ENCODE measurements around the gene NFKBIE. TPM values are rescaled to one million over a fixed set of nuclear protein-coding genes. Genes with fewer than 3 reads are reported as not detected.
A peak's percentile ranks its signal among the peaks of the same experiment; 100 is the strongest.

The NFKBIE gene
- total RNA-seq, 3 donors from 2014 or later = 4.0 to 25.9 (median 14.4) TPM

DNA sequence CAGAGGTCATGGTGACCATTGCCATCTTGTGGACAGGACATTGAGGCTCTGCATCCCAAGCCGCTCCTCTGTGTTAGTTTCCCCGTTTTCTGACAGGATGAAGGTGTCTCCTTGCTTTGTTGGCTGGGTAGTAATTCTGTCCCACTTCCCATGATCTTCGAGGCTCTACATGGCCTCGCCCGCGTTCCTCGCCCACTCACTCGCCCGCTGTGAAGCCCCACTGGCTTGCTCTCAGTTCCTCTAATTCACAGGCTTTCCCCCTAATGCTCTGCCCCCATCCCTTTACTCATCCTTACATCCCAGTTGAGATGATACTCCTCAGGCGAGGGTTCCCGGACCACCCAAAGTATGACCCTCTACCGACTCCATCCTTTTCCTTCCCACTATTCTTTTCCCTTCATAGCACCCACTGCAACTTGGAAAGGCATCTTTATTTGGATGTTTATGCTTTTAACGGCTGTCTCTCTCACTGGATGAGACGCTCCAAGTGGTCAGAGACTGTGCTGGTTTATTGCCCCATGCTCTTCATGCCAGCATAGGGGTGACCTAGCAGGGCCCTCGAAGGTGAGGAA is 7.5 kb downstream of the NFKBIE start:
- H3K36me3 ChIP-seq = no peaks in the 10 kb centered on the region
- intact Hi-C loops (cut with DNase I; ENCODE audit: low total_unique reads) = no loop called here
- peak overlapping the region; percentile 93 to 98 for H3K27ac ChIP-seq
- TF ChIP-seq POLR2A (IDR thresholded peaks at IDR 0.05) = no peak
- TF ChIP-seq, protein P1, sequence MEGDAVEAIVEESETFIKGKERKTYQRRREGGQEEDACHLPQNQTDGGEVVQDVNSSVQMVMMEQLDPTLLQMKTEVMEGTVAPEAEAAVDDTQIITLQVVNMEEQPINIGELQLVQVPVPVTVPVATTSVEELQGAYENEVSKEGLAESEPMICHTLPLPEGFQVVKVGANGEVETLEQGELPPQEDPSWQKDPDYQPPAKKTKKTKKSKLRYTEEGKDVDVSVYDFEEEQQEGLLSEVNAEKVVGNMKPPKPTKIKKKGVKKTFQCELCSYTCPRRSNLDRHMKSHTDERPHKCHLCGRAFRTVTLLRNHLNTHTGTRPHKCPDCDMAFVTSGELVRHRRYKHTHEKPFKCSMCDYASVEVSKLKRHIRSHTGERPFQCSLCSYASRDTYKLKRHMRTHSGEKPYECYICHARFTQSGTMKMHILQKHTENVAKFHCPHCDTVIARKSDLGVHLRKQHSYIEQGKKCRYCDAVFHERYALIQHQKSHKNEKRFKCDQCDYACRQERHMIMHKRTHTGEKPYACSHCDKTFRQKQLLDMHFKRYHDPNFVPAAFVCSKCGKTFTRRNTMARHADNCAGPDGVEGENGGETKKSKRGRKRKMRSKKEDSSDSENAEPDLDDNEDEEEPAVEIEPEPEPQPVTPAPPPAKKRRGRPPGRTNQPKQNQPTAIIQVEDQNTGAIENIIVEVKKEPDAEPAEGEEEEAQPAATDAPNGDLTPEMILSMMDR (IDR thresholded peaks at IDR 0.05) = peak in 1 of 3 donors; percentile 25
- H3K27me3 ChIP-seq = no peaks in the 10 kb centered on the region
- H3K9me3 ChIP-seq = no peaks in the 10 kb centered on the region
- H3K4me1 ChIP-seq = peaks cover 7 to 15% of the 10 kb centered on the region in 2 donors
- DNase-seq (ENCODE audit: low spot score in 2 of 2) = no peak
- peak overlapping the region; percentile 82 to 100 (median 95) for H3K4me3 ChIP-seq

DNA sequence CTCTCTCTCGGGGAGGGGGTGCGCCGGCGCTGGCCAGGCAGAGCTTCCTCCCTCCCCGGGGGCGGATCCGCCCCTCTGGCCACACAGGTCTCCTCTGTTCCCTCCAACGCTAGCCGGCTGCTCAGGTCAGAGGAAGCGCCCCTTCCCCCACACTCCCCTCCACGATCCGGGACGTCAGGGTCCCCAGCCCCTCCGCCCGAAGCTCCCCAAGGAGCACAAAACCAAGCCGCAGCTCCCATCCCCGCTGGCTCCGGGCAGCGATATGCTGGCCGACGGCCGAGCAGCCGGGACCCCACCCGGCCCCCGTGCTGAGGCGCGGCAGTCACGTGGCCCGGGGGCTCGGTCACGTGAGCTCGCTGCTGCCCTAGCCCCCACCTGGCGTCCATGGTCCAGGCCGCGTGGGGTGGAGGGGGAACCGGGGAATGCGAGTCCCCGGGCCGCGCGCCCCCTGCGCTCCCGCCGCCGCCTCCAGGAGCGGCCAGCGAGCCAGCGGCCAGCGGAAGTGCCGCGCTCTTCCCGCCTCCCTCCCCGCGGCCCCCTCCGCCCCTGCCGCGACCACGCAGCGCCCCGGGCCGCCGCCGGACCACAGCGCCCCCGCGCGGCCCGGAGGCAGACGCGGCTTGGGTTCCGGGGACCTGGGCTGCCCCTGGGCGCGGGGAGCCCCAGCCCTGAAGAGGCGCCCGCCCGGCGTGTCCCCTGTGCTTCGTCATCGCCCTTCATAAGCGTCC is 8.2 kb downstream of the NFKBIE start, which contains the start of gene SLC35B2:
Gene SLC35B2 (minus strand): TSS at position 504 of the 728 bp plus-strand sequence. CDS start 118 bp downstream, at position 386.
- no peaks in the 10 kb centered on the region for H3K9me3 ChIP-seq
- peak within 1 kb of the TSS; percentile 82 to 100 (median 95) for H3K4me3 ChIP-seq
- no peaks in the 10 kb centered on the region for H3K36me3 ChIP-seq
- intact Hi-C loops (cut with DNase I; ENCODE audit: low total_unique reads) = no loop called here
- peaks cover 6 to 10% of the 10 kb centered on the region in 2 donors for H3K4me1 ChIP-seq
- peak within 1 kb of the TSS; percentile 93 to 98 for H3K27ac ChIP-seq
- DNase-seq (ENCODE audit: low spot score in 2 of 2) = peak; percentile 65 to 67
- TF ChIP-seq, protein P1 (IDR thresholded peaks at IDR 0.05) = peak in 1 of 3 donors; percentile 74
- no peak for TF ChIP-seq POLR2A (IDR thresholded peaks at IDR 0.05)
- TF ChIP-seq POLR2AphosphoS5 (IDR thresholded peaks at IDR 0.05) = peak in 2 of 3 donors; percentile 26 to 67
- no peaks in the 10 kb centered on the region for H3K27me3 ChIP-seq

DNA sequence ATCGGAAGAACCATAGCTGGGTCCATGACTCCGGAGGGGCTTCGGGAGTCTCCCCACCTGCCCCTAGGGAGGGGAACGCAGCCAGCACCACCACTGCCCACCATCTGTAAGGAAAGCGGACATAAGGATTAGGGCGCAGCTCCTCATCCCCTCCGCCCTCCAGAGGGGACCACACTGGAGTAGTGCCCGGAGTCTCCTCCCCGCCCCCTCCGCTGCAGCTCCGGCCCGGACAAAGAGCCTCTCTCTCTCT is 8.7 kb downstream of the NFKBIE start:
- H3K4me1 ChIP-seq = peaks cover 6 to 10% of the 10 kb centered on the region in 2 donors
- H3K36me3 ChIP-seq = no peaks in the 10 kb centered on the region
- H3K27me3 ChIP-seq = no peaks in the 10 kb centered on the region
- no peak for DNase-seq (ENCODE audit: low spot score in 2 of 2)
- peak overlapping the region; percentile 93 to 98 for H3K27ac ChIP-seq
- TF ChIP-seq POLR2AphosphoS5 (IDR thresholded peaks at IDR 0.05) = no peak
- peak overlapping the region; percentile 82 to 100 (median 95) for H3K4me3 ChIP-seq
- intact Hi-C loops (cut with DNase I; ENCODE audit: low total_unique reads) = no loop called here
- no peaks in the 10 kb centered on the region for H3K9me3 ChIP-seq

GRCh38 chr6:44255871-44256774 is 9.2 kb downstream of the NFKBIE start:
- peak overlapping the region; percentile 93 to 98 for H3K27ac ChIP-seq
- peaks cover 6 to 10% of the 10 kb centered on the region in 2 donors for H3K4me1 ChIP-seq
- no peaks in the 10 kb centered on the region for H3K27me3 ChIP-seq
- H3K4me3 ChIP-seq = peak overlapping the region; percentile 82 to 100 (median 95)
- DNase-seq (ENCODE audit: low spot score in 2 of 2) = no peak
- TF ChIP-seq POLR2AphosphoS5 (IDR thresholded peaks at IDR 0.05) (no peak), POLR2A (IDR thresholded peaks at IDR 0.05) (no peak)
- TF ChIP-seq, protein P1 (IDR thresholded peaks at IDR 0.05) = no peak
- H3K36me3 ChIP-seq = no peaks in the 10 kb centered on the region
- intact Hi-C loops (cut with DNase I; ENCODE audit: low total_unique reads) = no loop called here
- H3K9me3 ChIP-seq = no peaks in the 10 kb centered on the region

DNA sequence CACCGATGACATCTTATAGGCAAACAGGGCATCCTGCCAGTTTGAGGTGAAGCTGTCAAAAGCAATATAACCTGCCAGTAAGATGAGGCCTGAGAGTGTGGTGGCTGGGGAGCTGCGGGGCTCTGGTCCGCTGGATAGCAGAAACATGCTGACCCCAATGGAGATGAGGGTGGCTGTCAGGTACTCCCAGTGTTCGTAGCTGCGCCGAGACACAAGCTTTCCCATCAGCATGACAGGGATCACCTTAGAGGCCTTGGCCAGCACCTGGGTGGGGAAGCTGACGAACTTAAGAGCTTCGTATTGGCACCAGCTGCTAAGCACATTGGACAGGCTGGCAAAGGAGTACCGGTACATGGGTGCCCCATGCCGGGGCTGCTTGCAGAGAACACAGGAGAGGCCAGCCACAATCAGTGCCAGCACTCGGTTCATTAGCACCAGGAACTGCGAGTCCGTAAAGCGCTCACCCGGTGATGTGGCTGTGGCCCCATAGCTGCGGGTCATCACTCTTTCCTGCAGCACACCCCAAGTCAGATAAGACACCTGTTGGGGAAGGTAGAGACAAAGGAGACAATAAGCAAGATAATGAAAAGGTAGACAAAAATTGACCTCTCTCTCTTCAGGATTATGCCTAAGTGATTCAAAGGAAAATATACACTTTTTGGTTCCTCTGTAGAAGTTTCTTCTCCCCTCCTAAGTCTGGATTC is 10.1 kb downstream of the NFKBIE start:
- peak overlapping the region in 1 of 2 donors; percentile 29 for H3K27ac ChIP-seq
- no peak overlapping the region for H3K4me3 ChIP-seq
- intact Hi-C loops (cut with DNase I; ENCODE audit: low total_unique reads) = no loop called here
- no peak for DNase-seq (ENCODE audit: low spot score in 2 of 2)
- H3K9me3 ChIP-seq = no peaks in the 10 kb centered on the region
- H3K27me3 ChIP-seq = no peaks in the 10 kb centered on the region
- TF ChIP-seq, protein P1 (IDR thresholded peaks at IDR 0.05) = no peak
- no peak for TF ChIP-seq POLR2A (IDR thresholded peaks at IDR 0.05)
- TF ChIP-seq POLR2AphosphoS5 (IDR thresholded peaks at IDR 0.05) = no peak
- peaks cover 6 to 10% of the 10 kb centered on the region in 2 donors for H3K4me1 ChIP-seq
- peaks cover 4% of the 10 kb centered on the region for H3K36me3 ChIP-seq
